HEK293T (cell line): ENCODE results near the gene CYSLTR2.
"Not testable (repeated sequence)": the region's sequence is repeated elsewhere in the genome, so short reads cannot be mapped to it uniquely, and the experiment has no call there.

Source experiments
- CTCF ChIA-PET: fragments of 350-600 bp; formaldehyde crosslinking; extraction: SDS; loops from one replicate; lab custom pipeline; 2021; ENCODE audit warnings: antibody characterized with exemption, inconsistent platforms; lab: Yijun Ruan, JAX
- POLR2A ChIA-PET: fragments of 350-600 bp; formaldehyde crosslinking; extraction: SDS; loops from one replicate; lab custom pipeline; 2020; ENCODE audit warnings: antibody characterized with exemption, inconsistent platforms; lab: Yijun Ruan, JAX
- DNase-seq: peaks from one replicate; pipeline ENCODE4 v3.0.0; 2012; ENCODE audit warnings: mixed read lengths; ENCODE audit errors: extremely low spot score
- ARNT ChIP-seq: fragments of 450-650 bp; IDR thresholded peaks from 2 replicates; pipeline ENCODE4 v1.6.1; 2017; ENCODE audit warnings: mild to moderate bottlenecking
- BHLHE40 ChIP-seq: fragments of 450-650 bp; IDR thresholded peaks from 2 replicates; pipeline ENCODE4 v1.6.1; 2016; ENCODE audit warnings: mild to moderate bottlenecking, moderate library complexity, borderline replicate concordance
- CTBP1 ChIP-seq: fragments of 450-650 bp; IDR thresholded peaks from 2 replicates; pipeline ENCODE4 v1.6.1; 2016; ENCODE audit warnings: borderline replicate concordance
- ELF4 ChIP-seq: fragments of 450-650 bp; IDR thresholded peaks from 2 replicates; pipeline ENCODE4 v1.6.1; 2017; ENCODE audit warnings: antibody characterized with exemption
- FOXA1 ChIP-seq: fragments of 450-650 bp; IDR thresholded peaks from 2 replicates; pipeline ENCODE4 v1.6.1; 2016; ENCODE audit warnings: mild to moderate bottlenecking
- FOXK2 ChIP-seq: fragments of 450-650 bp; IDR thresholded peaks from 2 replicates; pipeline ENCODE4 v1.6.1; 2016; ENCODE audit warnings: mild to moderate bottlenecking
- FOXM1 ChIP-seq: fragments of 450-650 bp; IDR thresholded peaks from 2 replicates; pipeline ENCODE4 v1.6.1; 2017; ENCODE audit warnings: mild to moderate bottlenecking, borderline replicate concordance
- HDGF ChIP-seq: fragments of 450-650 bp; IDR thresholded peaks from 2 replicates; pipeline ENCODE4 v1.6.1; 2017; ENCODE audit warnings: antibody characterized with exemption, borderline replicate concordance
- L3MBTL2 ChIP-seq: fragments of 450-650 bp; conservative IDR thresholded peaks from 2 replicates; pipeline ENCODE4 v1.6.1; 2016; ENCODE audit warnings: mild to moderate bottlenecking
- LEF1 ChIP-seq: fragments of 450-650 bp; IDR thresholded peaks from 2 replicates; pipeline ENCODE4 v1.6.1; 2017; ENCODE audit warnings: mild to moderate bottlenecking, borderline replicate concordance
- NFRKB ChIP-seq: fragments of 450-650 bp; IDR thresholded peaks from 2 replicates; pipeline ENCODE4 v1.6.1; 2016; ENCODE audit warnings: mild to moderate bottlenecking, moderate library complexity
- PKNOX1 ChIP-seq: fragments of 450-650 bp; IDR thresholded peaks from 2 replicates; pipeline ENCODE4 v1.6.1; 2016
- SP1 ChIP-seq: fragments of 450-650 bp; IDR thresholded peaks from 2 replicates; pipeline ENCODE4 v1.6.1; 2017
- SUZ12 ChIP-seq: fragments of 450-650 bp; IDR thresholded peaks from 2 replicates; pipeline ENCODE4 v1.6.1; 2016; ENCODE audit warnings: mild to moderate bottlenecking
- TARDBP ChIP-seq: fragments of 450-650 bp; IDR thresholded peaks from 2 replicates; pipeline ENCODE4 v1.6.1; 2016
- ZNF384 ChIP-seq: fragments of 450-650 bp; IDR thresholded peaks from 2 replicates; pipeline ENCODE4 v1.6.1; 2016

The CYSLTR2 gene

GRCh38 chr13:48686636-48687210 lies 33.0 kb downstream of the CYSLTR2 start:
- ChIA-PET CTCF (no interaction called here), POLR2A (no interaction called here)
- no peak for DNase-seq
- TF ChIP-seq ARNT = no peak
- no peak for TF ChIP-seq BHLHE40
- no peak for TF ChIP-seq SUZ12
- TF ChIP-seq SP1 = no peak
- TF ChIP-seq CTBP1 = no peak
- TF ChIP-seq HDGF = no peak
- no peak for TF ChIP-seq LEF1
- TF ChIP-seq TARDBP = no peak
- TF ChIP-seq ZNF384 = no peak
- TF ChIP-seq FOXA1 = no peak

GRCh38 chr13:48687249-48687648 lies 33.5 kb downstream of the CYSLTR2 start:
- TF ChIP-seq PKNOX1 (no peak), ZNF384 (no peak), HDGF (no peak), LEF1 (no peak), L3MBTL2 (no peak), SP1 (no peak), FOXK2 (no peak), SUZ12 (no peak), FOXA1 (no peak), ELF4 (no peak), NFRKB (no peak), TARDBP (no peak), ARNT (no peak), BHLHE40 (no peak), FOXM1 (no peak), CTBP1 (no peak)
- no peak for DNase-seq
- POLR2A ChIA-PET = no interaction called here
- CTCF ChIA-PET = no interaction called here

- TF ChIP-seq FOXM1 = no peak
- TF ChIP-seq FOXK2 = no peak
- no peak for TF ChIP-seq ZNF384
- no peak for TF ChIP-seq BHLHE40
- POLR2A ChIA-PET = no interaction called here
- no peak for DNase-seq
- CTCF ChIA-PET = no interaction called here
Observed at GRCh38 chr13:48693998-48694397, 40.3 kb downstream of the CYSLTR2 start.

GRCh38 chr13:48695776-48696175 lies 42.0 kb downstream of the CYSLTR2 start:
- POLR2A ChIA-PET = no interaction called here
- CTCF ChIA-PET = no interaction called here
- no peak for DNase-seq

GRCh38 chr13:48696676-48697075 lies 42.9 kb downstream of the CYSLTR2 start:
- CTCF ChIA-PET, POLR2A ChIA-PET: not testable (repeated sequence)

More at GRCh38 chr13:48695776-48696175, 42.0 kb downstream of the CYSLTR2 start:
- TF ChIP-seq LEF1 = no peak
- TF ChIP-seq NFRKB = no peak

GRCh38 chr13:48707405-48707804 lies 53.7 kb downstream of the CYSLTR2 start:
- ChIA-PET CTCF (no interaction called here), POLR2A (no interaction called here)
- TF ChIP-seq NFRKB (no peak), TARDBP (no peak), FOXA1 (no peak), SUZ12 (no peak), FOXM1 (no peak), ELF4 (no peak), CTBP1 (no peak), BHLHE40 (no peak), HDGF (no peak), L3MBTL2 (no peak)
- DNase-seq = no peak

More at GRCh38 chr13:48696676-48697075, 42.9 kb downstream of the CYSLTR2 start:
- DNase-seq = not testable (repeated sequence)

GRCh38 chr13:48708764-48709163 lies 55.0 kb downstream of the CYSLTR2 start:
- POLR2A ChIA-PET = no interaction called here
- TF ChIP-seq LEF1 (no peak), CTBP1 (no peak), PKNOX1 (no peak), BHLHE40 (no peak), ZNF384 (no peak), SUZ12 (no peak), FOXM1 (no peak), FOXK2 (no peak)
- CTCF ChIA-PET = no interaction called here

GRCh38 chr13:48709213-48709612 lies 55.5 kb downstream of the CYSLTR2 start:
- POLR2A ChIA-PET = no interaction called here
- TF ChIP-seq NFRKB = no peak
- DNase-seq = no peak
- CTCF ChIA-PET = no interaction called here

More at GRCh38 chr13:48708764-48709163, 55.0 kb downstream of the CYSLTR2 start:
- no peak for DNase-seq
